ENCODE results near the gene LTN1. TPM values are rescaled to one million over a fixed set of nuclear protein-coding genes. Genes with fewer than 3 reads are reported as not detected.
A peak's percentile ranks its signal among the peaks of the same experiment; 100 is the strongest.

Gene LTN1
- total and polyA plus RNA-seq, 8 donors = 3.1 to 63.3 (median 9.0) TPM

- Histone ChIP-seq H3K4me1 (no peaks in the 10 kb centered on the region), H3K36me3 (no peaks in the 10 kb centered on the region), H3K27me3 (no peaks in the 10 kb centered on the region), H3K9me3 (no peaks in the 10 kb centered on the region), H3K4me3 (no peak overlapping the region), H3K27ac (no peak overlapping the region)
- TF ChIP-seq POLR2AphosphoS5 (IDR thresholded peaks at IDR 0.05) = no peak
- no peak for DNase-seq
- intact Hi-C loops (cut with DNase I; ENCODE audit: low total_unique reads) = no loop called here
- WGBS, 5 donors = 78 to 89% (median 84%) methylated on average over 4 of the region's 4 CpGs
These were observed 76.4 kb downstream of the LTN1 start for GRCh38 chr21:28916150-28916893.

- intact Hi-C loops (cut with DNase I; ENCODE audit: low total_unique reads) = no loop called here
- H3K4me1 ChIP-seq = no peaks in the 10 kb centered on the region
- 76 to 87% (median 86%) methylated on average over 2 of the region's 2 CpGs for WGBS, 5 donors
- no peak overlapping the region for H3K27ac ChIP-seq
- no peak overlapping the region for H3K4me3 ChIP-seq
- H3K9me3 ChIP-seq = no peaks in the 10 kb centered on the region
- no peak for DNase-seq
- no peaks in the 10 kb centered on the region for H3K36me3 ChIP-seq
- H3K27me3 ChIP-seq = no peaks in the 10 kb centered on the region
- TF ChIP-seq POLR2AphosphoS5 (IDR thresholded peaks at IDR 0.05) (no peak), EP300 (IDR thresholded peaks at IDR 0.05) (no peak), POLR2A (IDR thresholded peaks at IDR 0.05) (no peak), CTCF (IDR thresholded peaks at IDR 0.05) (no peak)
These were observed 79.6 kb downstream of the LTN1 start for GRCh38 chr21:28913071-28913470.

- TF ChIP-seq POLR2AphosphoS5 (IDR thresholded peaks at IDR 0.05) (no peak), CTCF (IDR thresholded peaks at IDR 0.05) (no peak), POLR2A (IDR thresholded peaks at IDR 0.05) (no peak), EP300 (IDR thresholded peaks at IDR 0.05) (no peak)
- Histone ChIP-seq H3K27ac (peak overlapping the region in 1 of 5 donors; percentile 24), H3K4me1 (no peaks in the 10 kb centered on the region), H3K27me3 (no peaks in the 10 kb centered on the region), H3K9me3 (no peaks in the 10 kb centered on the region), H3K4me3 (no peak overlapping the region), H3K36me3 (no peaks in the 10 kb centered on the region)
- whole genome bisulfite sequencing, 5 donors = 63 to 75% (median 73%) methylated on average over 4 of the region's 4 CpGs
- DNase-seq = no peak
- intact Hi-C loops (cut with DNase I; ENCODE audit: low total_unique reads) = no loop called here
These were observed 82.3 kb downstream of the LTN1 start for GRCh38 chr21:28910280-28910887.

GRCh38 chr21:28908351-28908750 lies 84.3 kb downstream of the LTN1 start:
- 96 to 98% (median 97%) methylated on average over 8 of the region's 8 CpGs for WGBS, 5 donors

More at GRCh38 chr21:28908351-28908750, 84.3 kb downstream of the LTN1 start:
- H3K4me1 ChIP-seq = no peaks in the 10 kb centered on the region
- no peak for DNase-seq
- no peak overlapping the region for H3K4me3 ChIP-seq
- H3K36me3 ChIP-seq = no peaks in the 10 kb centered on the region
- no peaks in the 10 kb centered on the region for H3K27me3 ChIP-seq
- H3K9me3 ChIP-seq = no peaks in the 10 kb centered on the region
- H3K27ac ChIP-seq = no peak overlapping the region
- intact Hi-C loops (cut with DNase I; ENCODE audit: low total_unique reads) = no loop called here
- TF ChIP-seq CTCF (IDR thresholded peaks at IDR 0.05) = no peak
- no peak for TF ChIP-seq EP300 (IDR thresholded peaks at IDR 0.05)
- no peak for TF ChIP-seq POLR2A (IDR thresholded peaks at IDR 0.05)
- TF ChIP-seq POLR2AphosphoS5 (IDR thresholded peaks at IDR 0.05) = no peak
